Activated CD4-positive, alpha-beta T cell treated with anti-CD3 and anti-CD28 coated beads, Interleukin-2, amount 10 ng/mL, durations not matched to agents 7 days and 5 days (primary cell): Measurements from ENCODE around the gene ACSF2. TPM values are rescaled to one million over a fixed set of nuclear protein-coding genes. Genes with fewer than 3 reads are reported as not detected.

Experiments used
- CTCF ChIA-PET: fragments of 350-600 bp; sonication (Branson Sonifier 250); formaldehyde crosslinking; loops from one replicate; lab custom pipeline; 2021; ENCODE audit warnings: antibody characterized with exemption; lab: Charles Lee
- POLR2A ChIA-PET: fragments of 350-600 bp; sonication (Branson Sonifier 250); formaldehyde crosslinking; loops from one replicate; lab custom pipeline; 2021; ENCODE audit warnings: antibody characterized with exemption; lab: Charles Lee
- DNase-seq: peaks from one replicate; pipeline ENCODE4 v3.0.0-alpha.2; 2020
- H3K27ac Mint-ChIP-seq: one replicate; pipeline ENCODE4 v1.8.0; 2021; ENCODE audit warnings: mild to moderate bottlenecking, moderate library complexity, mixed read lengths
- H3K27me3 Mint-ChIP-seq: one replicate; pipeline ENCODE4 v1.8.0; 2021; ENCODE audit warnings: mixed read lengths
- H3K36me3 Mint-ChIP-seq: one replicate; pipeline ENCODE4 v1.8.0; 2021; ENCODE audit warnings: low read depth, mixed read lengths
- H3K4me1 Mint-ChIP-seq: one replicate; pipeline ENCODE4 v1.8.0; 2021; ENCODE audit warnings: mixed read lengths
- H3K4me3 Mint-ChIP-seq: one replicate; pipeline ENCODE4 v1.8.0; 2021; ENCODE audit warnings: mild to moderate bottlenecking, moderate library complexity, mixed read lengths
- H3K9me3 Mint-ChIP-seq: one replicate; pipeline ENCODE4 v1.8.0; 2021; ENCODE audit warnings: mixed read lengths
- total RNA-seq, 2 experiments: library from RNA; stranded (reverse); gene quantifications; one replicate each; pipeline ENCODE4 v1.2.3, GENCODE V29; 2021

Gene ACSF2
- 10 to 100 TPM; 24.5 to 31.4 TPM for total RNA-seq

GRCh38 chr17:50425682-50426471 is at the start of gene ACSF2:
Gene ACSF2, plus strand, starts transcription at chr17:50426218. Its CDS starts 44 bp downstream, at chr17:50426262.
- Mint-ChIP-seq H3K27ac (peak within 1 kb of the TSS; percentile 87), H3K36me3 (no peaks in the 10 kb centered on the region), H3K27me3 (no peaks in the 10 kb centered on the region), H3K4me1 (peaks cover 33% of the 10 kb centered on the region), H3K4me3 (peak within 1 kb of the TSS; percentile 81), H3K9me3 (no peaks in the 10 kb centered on the region)
- DNase-seq: peak; percentile 77
- ChIA-PET CTCF (interaction anchor here (1.2 to 2.4 kb wide), 6 partner anchors 10 to 35 kb away, joined by 3 to 15 read pairs (median 5); partner anchors contain the start of gene LRRC59), POLR2A (interaction anchor here (0.6 kb wide), 1 partner anchor 29 kb away, joined by 3 read pairs; the partner anchor contains the start of gene LRRC59)

GRCh38 chr17:50379351-50380132 is 46.5 kb upstream of the ACSF2 start:
- CTCF ChIA-PET: interaction anchor here (1.1 to 10.9 kb wide), 4 partner anchors 12 to 21 kb away, joined by 3 to 76 read pairs (median 10); partner anchors contain the start of gene LRRC59
- POLR2A ChIA-PET: no interaction called here
- Mint-ChIP-seq H3K36me3 (peaks cover 42% of the 10 kb centered on the region), H3K4me3 (no peak overlapping the region), H3K27me3 (no peaks in the 10 kb centered on the region), H3K27ac (no peak overlapping the region), H3K4me1 (peaks cover 1% of the 10 kb centered on the region), H3K9me3 (no peaks in the 10 kb centered on the region)
- DNase-seq: no peak

- Mint-ChIP-seq H3K36me3 (peaks cover 47% of the 10 kb centered on the region), H3K27ac (no peak overlapping the region), H3K4me3 (no peak overlapping the region), H3K4me1 (peaks cover 1% of the 10 kb centered on the region), H3K9me3 (no peaks in the 10 kb centered on the region), H3K27me3 (no peaks in the 10 kb centered on the region)
- ChIA-PET POLR2A (no interaction called here), CTCF (interaction anchor here (0.9 to 10.9 kb wide), 4 partner anchors 11 to 180 kb away, joined by 4 to 76 read pairs (median 10); partner anchors contain the start of gene LRRC59)
- DNase-seq: no peak
These were observed 45.4 kb upstream of the ACSF2 start for GRCh38 chr17:50380369-50381259.

- H3K9me3 Mint-ChIP-seq: no peaks in the 10 kb centered on the region
- H3K4me1 Mint-ChIP-seq: peaks cover 1% of the 10 kb centered on the region
- H3K4me3 Mint-ChIP-seq: no peak overlapping the region
- ChIA-PET POLR2A (no interaction called here), CTCF (interaction anchor here (0.9 to 10.9 kb wide), 4 partner anchors 10 to 181 kb away, joined by 4 to 76 read pairs (median 10); partner anchors contain the start of gene LRRC59)
- peaks cover 52% of the 10 kb centered on the region for H3K36me3 Mint-ChIP-seq
- DNase-seq: no peak
- H3K27ac Mint-ChIP-seq: no peak overlapping the region
- no peaks in the 10 kb centered on the region for H3K27me3 Mint-ChIP-seq
These were observed 44.7 kb upstream of the ACSF2 start for GRCh38 chr17:50381260-50381815.

- no peak for DNase-seq
- no peaks in the 10 kb centered on the region for H3K9me3 Mint-ChIP-seq
- H3K27ac Mint-ChIP-seq: no peak overlapping the region
- CTCF ChIA-PET: interaction anchor here (0.9 to 10.9 kb wide), 4 partner anchors 10 to 182 kb away, joined by 4 to 76 read pairs (median 10); partner anchors contain the start of gene LRRC59
- no peak overlapping the region for H3K4me3 Mint-ChIP-seq
- POLR2A ChIA-PET: no interaction called here
- H3K4me1 Mint-ChIP-seq: peaks cover 1% of the 10 kb centered on the region
- H3K27me3 Mint-ChIP-seq: no peaks in the 10 kb centered on the region
- peaks cover 56% of the 10 kb centered on the region for H3K36me3 Mint-ChIP-seq
These were observed 44.1 kb upstream of the ACSF2 start for GRCh38 chr17:50381920-50382319.

- H3K9me3 Mint-ChIP-seq: no peaks in the 10 kb centered on the region
- DNase-seq: no peak
- ChIA-PET POLR2A (no interaction called here), CTCF (interaction anchor here (0.6 to 10.9 kb wide), 3 partner anchors 9 to 525 kb away, joined by 3 to 76 read pairs (median 3); partner anchors contain the start of gene LRRC59)
- no peak overlapping the region for H3K4me3 Mint-ChIP-seq
- H3K4me1 Mint-ChIP-seq: no peaks in the 10 kb centered on the region
- peaks cover 64% of the 10 kb centered on the region for H3K36me3 Mint-ChIP-seq
- H3K27me3 Mint-ChIP-seq: no peaks in the 10 kb centered on the region
- H3K27ac Mint-ChIP-seq: no peak overlapping the region
These were observed 43.1 kb upstream of the ACSF2 start for GRCh38 chr17:50382931-50383330.

- ChIA-PET CTCF (interaction anchor here (2.9 kb wide), 1 partner anchor 11 kb away, joined by 17 read pairs; the partner anchor contains the start of gene LRRC59), POLR2A (no interaction called here)
- peak overlapping the region; percentile 17 for H3K27ac Mint-ChIP-seq
- H3K9me3 Mint-ChIP-seq: no peaks in the 10 kb centered on the region
- H3K36me3 Mint-ChIP-seq: peaks cover 66% of the 10 kb centered on the region
- H3K4me3 Mint-ChIP-seq: no peak overlapping the region
- no peak for DNase-seq
- no peaks in the 10 kb centered on the region for H3K27me3 Mint-ChIP-seq
- H3K4me1 Mint-ChIP-seq: no peaks in the 10 kb centered on the region
These were observed 39.5 kb upstream of the ACSF2 start for GRCh38 chr17:50386510-50386909.

- CTCF ChIA-PET: interaction anchor here (1.7 kb wide), 1 partner anchor 8 kb away, joined by 15 read pairs; the partner anchor contains the start of gene LRRC59
- Mint-ChIP-seq H3K9me3 (no peaks in the 10 kb centered on the region), H3K36me3 (peaks cover 70% of the 10 kb centered on the region), H3K27ac (no peak overlapping the region), H3K27me3 (no peaks in the 10 kb centered on the region), H3K4me1 (peaks cover 3% of the 10 kb centered on the region), H3K4me3 (no peak overlapping the region)
- POLR2A ChIA-PET: no interaction called here
- no peak for DNase-seq
These were observed 37.3 kb upstream of the ACSF2 start for GRCh38 chr17:50388728-50389127.

GRCh38 chr17:50389534-50389933 is 36.5 kb upstream of the ACSF2 start:
- Mint-ChIP-seq H3K9me3 (no peaks in the 10 kb centered on the region), H3K4me1 (peaks cover 7% of the 10 kb centered on the region), H3K36me3 (peaks cover 75% of the 10 kb centered on the region), H3K27ac (no peak overlapping the region), H3K27me3 (no peaks in the 10 kb centered on the region), H3K4me3 (no peak overlapping the region)
- POLR2A ChIA-PET: no interaction called here
- CTCF ChIA-PET: interaction anchor here (1.7 to 5.4 kb wide), 2 partner anchors 8 to 9 kb away, joined by 15 to 16 read pairs; partner anchors contain the start of gene LRRC59
- DNase-seq: no peak

GRCh38 chr17:50392621-50393020 is 33.4 kb upstream of the ACSF2 start:
- Mint-ChIP-seq H3K4me1 (peaks cover 28% of the 10 kb centered on the region), H3K4me3 (no peak overlapping the region), H3K9me3 (no peaks in the 10 kb centered on the region), H3K36me3 (peaks cover 60% of the 10 kb centered on the region), H3K27ac (no peak overlapping the region), H3K27me3 (no peaks in the 10 kb centered on the region)
- ChIA-PET POLR2A (no interaction called here), CTCF (interaction anchor here (0.6 to 5.4 kb wide), 4 partner anchors 9 to 119 kb away, joined by 3 to 16 read pairs (median 4); no protein-coding TSS in a partner anchor)
- no peak for DNase-seq

GRCh38 chr17:50393700-50394099 is 32.3 kb upstream of the ACSF2 start:
- peaks cover 50% of the 10 kb centered on the region for H3K36me3 Mint-ChIP-seq
- ChIA-PET POLR2A (no interaction called here), CTCF (interaction anchor here (5.4 kb wide), 1 partner anchor 13 kb away, joined by 16 read pairs; no protein-coding TSS in a partner anchor)
- H3K27me3 Mint-ChIP-seq: no peaks in the 10 kb centered on the region
- peaks cover 33% of the 10 kb centered on the region for H3K4me1 Mint-ChIP-seq
- DNase-seq: no peak
- H3K9me3 Mint-ChIP-seq: no peaks in the 10 kb centered on the region
- H3K27ac Mint-ChIP-seq: no peak overlapping the region
- no peak overlapping the region for H3K4me3 Mint-ChIP-seq
